Measurements from ENCODE around the gene PLAAT2. TPM values are rescaled to one million over a fixed set of nuclear protein-coding genes. Genes with fewer than 3 reads are reported as not detected.
A peak's percentile ranks its signal among the peaks of the same experiment; 100 is the strongest.

Gene PLAAT2
- total and polyA plus RNA-seq, 9 of the 15 experiments (the other 6 are each of a cell fraction or from before 2014, with no cell fraction given): not detected

- TF ChIP-seq RERE (CRISPR knock-in tag; IDR thresholded peaks at IDR 0.05; ENCODE audit: borderline replicate concordance) (no peak), USF1 (CRISPR knock-in tag; IDR thresholded peaks at IDR 0.05) (no peak), SPI1 (IDR thresholded peaks at IDR 0.05; ENCODE audit: borderline replicate concordance, low read depth, low read length) (no peak), MITF (IDR thresholded peaks at IDR 0.05) (peak; percentile 72; the same call in 1 of the 2 replicates), GATAD2A (IDR thresholded peaks at IDR 0.05) (no peak), HDAC1 (IDR thresholded peaks at IDR 0.05) (peak in 1 of 2 experiments; percentile 53; a peak in 1 of 4 replicates), MTF1 (CRISPR knock-in tag; IDR thresholded peaks at IDR 0.05; ENCODE audit: borderline replicate concordance) (no peak), SRSF7 (optimal IDR thresholded peaks at IDR 0.05; ENCODE audit: low read depth, low read length) (no peak), NCOA4 (IDR thresholded peaks at IDR 0.05; ENCODE audit: partially characterized antibody) (no peak), GTF2E2 (tag; IDR thresholded peaks at IDR 0.05) (no peak), ZNF445 (CRISPR knock-in tag; IDR thresholded peaks at IDR 0.05; ENCODE audit: low read depth) (no peak), ZNF584 (CRISPR knock-in tag; IDR thresholded peaks at IDR 0.05; ENCODE audit: low read depth) (no peak), ZNF143 (CRISPR knock-in tag; IDR thresholded peaks at IDR 0.05) (no peak), ZBTB26 (CRISPR knock-in tag; IDR thresholded peaks at IDR 0.05) (no peak), ZKSCAN3 (CRISPR knock-in tag; IDR thresholded peaks at IDR 0.05) (no peak), YBX1 (IDR thresholded peaks at IDR 0.05) (no peak), DMBX1 (CRISPR knock-in tag; IDR thresholded peaks at IDR 0.05; ENCODE audit: borderline replicate concordance) (no peak), POLR2G (IDR thresholded peaks at IDR 0.05; ENCODE audit: low read depth, low read length) (no peak), ZNF347 (CRISPR knock-in tag; IDR thresholded peaks at IDR 0.05; ENCODE audit: low read depth) (no peak)
Observed at GRCh38 chr11:63517156-63517555, 46.0 kb downstream of the PLAAT2 start (continued).

All from K562 (cell line).